GOT3 (cell line): Measurements from ENCODE around the gene RTN1.
"Not testable (repeated sequence)": the region's sequence is repeated elsewhere in the genome, so short reads cannot be mapped to it uniquely, and the experiment has no call there.

Experiments used
- DNase-seq: peaks from one replicate; lab custom pipeline; 2025; ENCODE audit warnings: mixed read lengths; lab: John Stamatoyannopoulos, UW

Gene RTN1

GRCh38 chr14:59704054-59704645 lies 166.4 kb downstream of the RTN1 start:
- no peak for DNase-seq

GRCh38 chr14:59699442-59699841 lies 171.1 kb downstream of the RTN1 start:
- DNase-seq: no peak

- no peak for DNase-seq
These were observed 171.8 kb downstream of the RTN1 start for GRCh38 chr14:59698793-59699192.

GRCh38 chr14:59695198-59695597 lies 175.4 kb downstream of the RTN1 start:
- no peak for DNase-seq

- DNase-seq: no peak
These were observed 179.3 kb downstream of the RTN1 start for GRCh38 chr14:59691266-59691665.

- no peak for DNase-seq
These were observed 180.2 kb downstream of the RTN1 start for GRCh38 chr14:59690426-59690825.

GRCh38 chr14:59688224-59689170 lies 182.1 kb downstream of the RTN1 start:
- no peak for DNase-seq

GRCh38 chr14:59687663-59688062 lies 182.9 kb downstream of the RTN1 start:
- no peak for DNase-seq

- no peak for DNase-seq
These were observed 190.7 kb downstream of the RTN1 start for GRCh38 chr14:59679872-59680271.

- DNase-seq: no peak
These were observed 192.2 kb downstream of the RTN1 start for GRCh38 chr14:59678352-59678751.

- DNase-seq: no peak
These were observed 192.8 kb downstream of the RTN1 start for GRCh38 chr14:59677771-59678231.

- DNase-seq: no peak
These were observed 195.2 kb downstream of the RTN1 start for GRCh38 chr14:59675394-59675793.

- DNase-seq: no peak
These were observed 205.8 kb downstream of the RTN1 start for GRCh38 chr14:59664741-59665140.

GRCh38 chr14:59657769-59658168 lies 212.8 kb downstream of the RTN1 start:
- DNase-seq: no peak

- no peak for DNase-seq
These were observed 214.1 kb downstream of the RTN1 start for GRCh38 chr14:59656473-59656872.

GRCh38 chr14:59654131-59654530 lies 216.4 kb downstream of the RTN1 start:
- not testable (repeated sequence) for DNase-seq

GRCh38 chr14:59646832-59647231 lies 223.7 kb downstream of the RTN1 start:
- not testable (repeated sequence) for DNase-seq

GRCh38 chr14:59638885-59639284 lies 231.7 kb downstream of the RTN1 start:
- no peak for DNase-seq

GRCh38 chr14:59634617-59635016 lies 236.0 kb downstream of the RTN1 start:
- DNase-seq: no peak

GRCh38 chr14:59633486-59633885 lies 237.1 kb downstream of the RTN1 start:
- DNase-seq: no peak

GRCh38 chr14:59632381-59632780 lies 238.2 kb downstream of the RTN1 start:
- no peak for DNase-seq

- DNase-seq: no peak
These were observed 239.3 kb downstream of the RTN1 start for GRCh38 chr14:59631237-59631636.

GRCh38 chr14:59630288-59630963 lies 240.2 kb downstream of the RTN1 start:
- DNase-seq: no peak
